Fibroblast of lung (primary cell): ENCODE measurements around the gene RAB35. TPM values are rescaled to one million over a fixed set of nuclear protein-coding genes. Genes with fewer than 3 reads are reported as not detected.
A peak's percentile ranks its signal among the peaks of the same experiment; 100 is the strongest.

Experiments used
- DNase-seq, 2 donors: peaks; one replicate each; pipeline versions ENCODE4 v3.0.0 to v3.0.0-alpha.2; 2010; ENCODE audit warnings: low read depth in 2 of 2
- H2AFZ ChIP-seq: 2 replicates; pipeline ENCODE4 v1.5.1; 2012; ENCODE audit warnings: low read length, control low read depth, inconsistent platforms
- H3K27ac ChIP-seq: 2 replicates; pipeline ENCODE4 v1.5.1; 2011; ENCODE audit warnings: low read length, control low read depth; ENCODE audit not compliant: insufficient read depth
- H3K27me3 ChIP-seq: 2 replicates; pipeline ENCODE4 v1.5.1; 2011; ENCODE audit warnings: mild to moderate bottlenecking, low read length; ENCODE audit not compliant: control insufficient read depth, insufficient read depth
- H3K36me3 ChIP-seq: 2 replicates; pipeline ENCODE4 v1.5.1; 2011; ENCODE audit warnings: low read length; ENCODE audit not compliant: control insufficient read depth, insufficient read depth
- H3K4me1 ChIP-seq: 2 replicates; pipeline ENCODE4 v1.5.1; 2011; ENCODE audit warnings: low read length; ENCODE audit not compliant: control insufficient read depth, insufficient read depth; ENCODE audit errors: extremely low read depth
- H3K4me2 ChIP-seq: 2 replicates; pipeline ENCODE4 v1.5.1; 2011; ENCODE audit warnings: low read length, control low read depth; ENCODE audit not compliant: insufficient read depth; ENCODE audit errors: extremely low read depth
- H3K4me3 ChIP-seq, 4 experiments: fragments of 200-600 bp in 1 of 4; sonication (generic) in 1 of 4; replicated peaks in 1 of 4; 2 replicates each; pipeline ENCODE4 v1.5.1; 2011 to 2016; ENCODE audit warnings: low read length in 4 of 4, low read depth in 3 of 4, mild to moderate bottlenecking in 3 of 4, control low read depth in 2 of 4, inconsistent platforms in 1 of 4, mixed read lengths in 1 of 4; ENCODE audit not compliant: insufficient read depth in 1 of 4; ENCODE audit errors: control extremely low read depth in 1 of 4
- H3K79me2 ChIP-seq: 2 replicates; pipeline ENCODE4 v1.5.1; 2012; ENCODE audit warnings: mild to moderate bottlenecking, low read length, inconsistent platforms; ENCODE audit not compliant: control insufficient read depth, insufficient read depth
- H3K9ac ChIP-seq: 2 replicates; pipeline ENCODE4 v1.5.1; 2011; ENCODE audit warnings: mild to moderate bottlenecking, low read length, control low read depth; ENCODE audit not compliant: insufficient read depth
- H3K9me3 ChIP-seq: 2 replicates; pipeline ENCODE4 v1.5.1; 2012; ENCODE audit warnings: low read depth, low read length; ENCODE audit not compliant: control insufficient read depth, insufficient read depth
- H4K20me1 ChIP-seq: 2 replicates; pipeline ENCODE4 v1.5.1; 2011; ENCODE audit warnings: low read length; ENCODE audit not compliant: control insufficient read depth, insufficient read depth; ENCODE audit errors: extremely low read depth
- EZH2 ChIP-seq: IDR thresholded peaks from 2 replicates; pipeline ENCODE4 v1.5.1; 2012; ENCODE audit warnings: low read length, control low read depth, mild to moderate bottlenecking; ENCODE audit errors: missing control alignments
- polyA plus RNA-seq, 2 donors: library from polyadenylated mRNA; depleted of rRNA in 1 of 2; stranded (reverse) in 1 of 2; unstranded in 1 of 2; fragments of >200 nt; gene quantifications; 2 replicates each; pipeline ENCODE4 v1.2.1, GENCODE V29; 2011 to 2012; ENCODE audit warnings: missing spikeins in 1 of 2
- total RNA-seq: library from RNA; depleted of rRNA; stranded (reverse); fragments of >200 nt; gene quantifications from 2 replicates; pipeline ENCODE4 v1.2.1, GENCODE V29; 2014
- TF ChIP-seq, protein P1 (sequence below), 2 donors: IDR thresholded peaks in 1 of 2; conservative IDR thresholded peaks in 1 of 2; 1 replicate in 1 of 2; 2 replicates in 1 of 2; pipeline ENCODE4 v1.5.1; 2011 to 2012; ENCODE audit warnings: low read length in 2 of 2, control low read depth in 1 of 2, inconsistent platforms in 1 of 2, low read depth in 1 of 2, mild to moderate bottlenecking in 1 of 2

The RAB35 gene
- total and polyA plus RNA-seq, 2 donors (not counting 1 experiment from before 2014, with no cell fraction given), result 29.7 to 51.4 TPM

DNA sequence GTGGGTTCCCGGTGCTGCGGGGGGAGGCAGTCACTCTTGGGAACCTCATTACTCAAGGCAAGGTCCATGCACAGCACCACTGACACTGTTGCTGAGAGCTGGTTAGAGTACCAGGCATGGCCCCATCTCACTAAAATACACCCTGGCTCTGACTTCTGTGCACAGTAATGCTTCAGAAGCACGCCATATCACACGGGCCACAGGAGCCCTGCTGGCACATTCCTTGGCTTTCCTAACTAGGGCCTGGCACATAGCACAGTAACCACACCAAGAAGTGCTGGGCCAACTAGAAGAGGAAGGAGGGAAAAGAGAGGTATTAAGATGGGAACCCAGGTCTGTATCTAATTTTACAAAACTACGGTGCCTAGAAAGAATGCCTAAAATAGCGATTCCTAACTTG, 13.5 kb upstream of the RAB35 start:
- no peak for DNase-seq
- no peak overlapping the region for H2AFZ ChIP-seq
- H3K79me2 ChIP-seq, result no peaks in the 10 kb centered on the region
- no peaks in the 10 kb centered on the region for H4K20me1 ChIP-seq
- no peak overlapping the region for H3K4me2 ChIP-seq
- peaks cover 38% of the 10 kb centered on the region for H3K36me3 ChIP-seq
- H3K9me3 ChIP-seq, result no peaks in the 10 kb centered on the region
- H3K9ac ChIP-seq, result no peak overlapping the region
- no peak overlapping the region for H3K27ac ChIP-seq
- H3K4me1 ChIP-seq, result no peaks in the 10 kb centered on the region
- TF ChIP-seq, protein P1, sequence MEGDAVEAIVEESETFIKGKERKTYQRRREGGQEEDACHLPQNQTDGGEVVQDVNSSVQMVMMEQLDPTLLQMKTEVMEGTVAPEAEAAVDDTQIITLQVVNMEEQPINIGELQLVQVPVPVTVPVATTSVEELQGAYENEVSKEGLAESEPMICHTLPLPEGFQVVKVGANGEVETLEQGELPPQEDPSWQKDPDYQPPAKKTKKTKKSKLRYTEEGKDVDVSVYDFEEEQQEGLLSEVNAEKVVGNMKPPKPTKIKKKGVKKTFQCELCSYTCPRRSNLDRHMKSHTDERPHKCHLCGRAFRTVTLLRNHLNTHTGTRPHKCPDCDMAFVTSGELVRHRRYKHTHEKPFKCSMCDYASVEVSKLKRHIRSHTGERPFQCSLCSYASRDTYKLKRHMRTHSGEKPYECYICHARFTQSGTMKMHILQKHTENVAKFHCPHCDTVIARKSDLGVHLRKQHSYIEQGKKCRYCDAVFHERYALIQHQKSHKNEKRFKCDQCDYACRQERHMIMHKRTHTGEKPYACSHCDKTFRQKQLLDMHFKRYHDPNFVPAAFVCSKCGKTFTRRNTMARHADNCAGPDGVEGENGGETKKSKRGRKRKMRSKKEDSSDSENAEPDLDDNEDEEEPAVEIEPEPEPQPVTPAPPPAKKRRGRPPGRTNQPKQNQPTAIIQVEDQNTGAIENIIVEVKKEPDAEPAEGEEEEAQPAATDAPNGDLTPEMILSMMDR (conservative IDR thresholded peaks at IDR 0.05 in 1 of 2, IDR thresholded peaks at IDR 0.05 in 1 of 2; ENCODE audit: low read depth in 1 of 2, low read length in 2 of 2), result no peak
- no peak for TF ChIP-seq EZH2
- no peaks in the 10 kb centered on the region for H3K27me3 ChIP-seq
- H3K4me3 ChIP-seq, result no peak overlapping the region

DNA sequence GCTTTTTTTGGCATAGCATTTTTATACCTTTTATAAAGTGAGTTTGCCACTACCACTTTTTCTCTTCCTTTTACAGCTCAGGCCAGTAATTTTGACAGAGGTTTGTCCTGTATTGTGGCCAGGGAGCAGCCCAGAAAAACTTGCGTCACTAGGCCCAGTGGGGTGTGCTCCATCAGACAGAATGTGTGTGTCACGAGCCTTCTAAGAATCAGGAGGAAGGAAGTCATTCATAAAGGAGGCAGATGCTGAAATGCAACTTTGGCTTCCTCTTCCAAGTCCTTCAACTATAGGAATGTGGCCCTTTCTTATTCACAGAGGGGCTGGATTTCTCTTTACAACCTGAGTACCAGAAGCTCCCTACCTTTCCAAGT, 10.1 kb upstream of the RAB35 start:
- Histone ChIP-seq H3K27ac (no peak overlapping the region), H2AFZ (no peak overlapping the region), H3K4me1 (no peaks in the 10 kb centered on the region), H3K36me3 (peaks cover 17% of the 10 kb centered on the region), H3K27me3 (no peaks in the 10 kb centered on the region), H3K79me2 (no peaks in the 10 kb centered on the region), H3K9me3 (no peaks in the 10 kb centered on the region), H3K4me3 (no peak overlapping the region), H4K20me1 (no peaks in the 10 kb centered on the region), H3K4me2 (no peak overlapping the region), H3K9ac (no peak overlapping the region)
- TF ChIP-seq EZH2, result no peak
- TF ChIP-seq, protein P1 (conservative IDR thresholded peaks at IDR 0.05 in 1 of 2, IDR thresholded peaks at IDR 0.05 in 1 of 2; ENCODE audit: low read depth in 1 of 2, low read length in 2 of 2), result no peak
- peak in 1 of 2 donors; percentile 78 for DNase-seq

DNA sequence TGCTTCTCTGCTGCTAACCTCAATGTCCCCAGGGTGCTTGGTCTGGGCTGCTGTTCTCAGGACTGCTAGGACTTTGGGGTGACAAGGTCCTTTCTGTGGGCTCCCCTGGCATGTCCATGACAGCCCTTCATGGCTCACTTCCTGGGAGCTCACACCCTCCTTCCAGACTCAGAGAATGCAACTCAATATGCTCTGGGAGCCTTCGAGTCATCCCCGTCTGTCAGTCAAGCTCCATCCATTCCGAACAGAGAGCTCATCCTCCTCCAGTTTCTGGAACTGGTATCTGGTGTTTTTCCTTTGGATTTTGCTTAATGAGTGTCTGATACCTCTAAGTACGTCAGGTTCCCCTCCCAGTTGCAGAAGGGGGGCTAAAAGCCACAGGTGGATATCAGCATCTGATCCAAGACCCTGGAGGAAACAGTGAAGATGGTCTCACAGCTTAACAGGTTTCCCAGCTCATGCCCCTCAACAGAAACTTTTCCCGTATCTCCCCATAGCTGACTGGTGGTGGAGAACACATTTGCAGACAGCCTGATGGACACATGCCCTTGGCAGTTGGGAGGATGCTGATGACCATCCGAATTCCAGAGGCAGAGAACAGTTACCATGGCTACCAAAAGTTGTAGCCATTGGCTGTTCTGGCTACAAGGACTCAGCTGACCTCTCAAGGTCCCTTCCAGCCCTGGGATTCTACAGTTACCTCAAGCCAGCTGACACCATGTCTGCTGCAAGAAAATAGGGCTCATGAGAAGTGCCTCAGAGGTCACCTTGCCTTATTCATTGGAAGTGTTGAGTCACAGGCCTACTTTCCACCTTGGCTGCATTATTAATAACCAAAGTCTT, 9.5 kb upstream of the RAB35 start:
- no peak overlapping the region for H3K9ac ChIP-seq
- no peaks in the 10 kb centered on the region for H3K79me2 ChIP-seq
- no peak overlapping the region for H3K27ac ChIP-seq
- no peaks in the 10 kb centered on the region for H4K20me1 ChIP-seq
- H3K4me1 ChIP-seq, result no peaks in the 10 kb centered on the region
- peak in 1 of 2 donors; percentile 66 for DNase-seq
- no peak overlapping the region for H2AFZ ChIP-seq
- no peak overlapping the region for H3K4me3 ChIP-seq
- no peak overlapping the region for H3K4me2 ChIP-seq
- no peaks in the 10 kb centered on the region for H3K9me3 ChIP-seq
- TF ChIP-seq, protein P1 (conservative IDR thresholded peaks at IDR 0.05 in 1 of 2, IDR thresholded peaks at IDR 0.05 in 1 of 2; ENCODE audit: low read depth in 1 of 2, low read length in 2 of 2), result no peak
- TF ChIP-seq EZH2, result no peak
- no peaks in the 10 kb centered on the region for H3K27me3 ChIP-seq
- peaks cover 14% of the 10 kb centered on the region for H3K36me3 ChIP-seq
